Inflammatory macrophage treated with lipopolysaccharide for 1 hour (primary cell): ENCODE data around the gene LTBP1.

Source experiments
- DNase-seq, 2 donors: peaks; one replicate each; pipeline ENCODE4 v3.0.0-alpha.2; 2020 to 2022

Gene LTBP1

GRCh38 chr2:33121416-33121815 is 174.7 kb downstream of the LTBP1 start:
- no peak for DNase-seq

DNA sequence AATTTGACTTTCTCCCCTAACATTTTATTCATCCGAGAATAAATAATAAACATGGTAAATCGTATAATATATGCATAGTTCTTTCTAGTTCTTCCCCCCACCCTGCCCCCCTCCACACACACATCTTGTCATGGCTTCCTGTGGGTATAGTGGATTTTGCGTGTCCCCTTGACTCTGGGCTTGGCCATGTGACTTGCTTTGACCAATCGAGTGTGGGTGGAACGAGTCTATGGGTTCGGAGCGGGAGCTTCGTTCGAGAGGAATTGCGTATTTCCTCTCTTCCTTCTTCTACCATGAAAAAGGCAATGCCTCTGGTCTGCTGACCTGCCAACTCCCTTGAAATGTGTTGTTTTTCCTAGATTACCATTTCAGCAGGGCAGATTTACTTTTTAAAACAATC is 175.2 kb downstream of the LTBP1 start:
- DNase-seq: no peak

DNA sequence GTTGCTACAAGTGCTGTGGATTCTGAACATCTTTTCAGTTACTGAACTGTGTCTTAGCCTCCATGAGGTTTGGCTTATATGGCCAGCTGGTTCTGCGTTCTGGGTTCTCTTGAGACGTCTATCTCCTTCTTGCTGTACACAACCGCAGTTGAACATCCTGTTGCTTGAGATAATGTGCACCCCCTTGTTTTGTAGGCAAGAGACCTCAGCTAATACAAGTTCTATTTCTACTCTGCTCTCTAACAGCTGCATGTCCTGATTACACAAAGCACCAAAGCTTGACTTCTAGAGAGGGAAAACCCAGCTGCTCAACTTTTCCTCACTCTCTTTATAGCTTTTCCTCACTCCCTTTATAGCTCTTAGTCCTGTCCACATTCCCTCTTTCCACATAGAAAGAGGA is 176.0 kb downstream of the LTBP1 start:
- DNase-seq: no peak

DNA sequence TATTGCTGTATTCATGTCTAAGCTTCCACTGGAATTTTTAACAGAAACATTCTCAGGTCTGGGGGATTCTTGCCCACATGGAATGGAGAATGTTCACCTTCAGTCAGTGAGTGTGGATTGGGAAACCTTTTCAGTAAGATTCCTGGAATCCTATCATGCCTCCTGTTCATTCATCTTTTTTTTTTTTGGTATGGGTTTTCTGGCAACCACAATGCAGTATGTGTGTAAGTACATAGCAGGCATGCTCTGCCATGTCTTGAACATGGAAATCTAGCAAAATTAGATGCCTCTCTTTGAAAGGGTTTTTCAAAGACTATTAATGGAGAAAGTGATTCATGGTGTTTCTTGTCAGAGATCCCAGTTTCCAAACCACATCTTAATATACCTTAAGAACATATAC is 176.5 kb downstream of the LTBP1 start:
- no peak for DNase-seq

- no peak for DNase-seq
Measured at GRCh38 chr2:33126552-33126951, 179.8 kb downstream of the LTBP1 start.

DNA sequence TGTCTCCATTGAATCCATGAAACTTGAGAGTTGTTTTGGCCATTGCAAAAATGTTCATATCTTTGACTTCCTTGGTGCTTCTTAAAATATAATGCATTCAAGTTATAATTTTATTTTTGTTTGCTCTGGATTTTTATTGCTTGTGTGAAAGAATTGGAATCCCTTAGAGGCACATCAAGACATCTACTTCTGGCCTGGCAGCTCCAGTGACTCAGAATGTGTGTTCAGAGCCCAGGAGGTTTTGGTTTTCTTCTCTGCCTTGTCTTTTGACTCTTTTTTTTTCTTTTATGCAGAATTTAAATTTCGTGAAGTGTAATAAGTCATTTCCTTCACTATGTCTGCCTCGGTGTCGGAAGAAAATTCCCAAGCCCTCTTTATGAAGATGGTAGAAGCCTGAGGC is 180.2 kb downstream of the LTBP1 start:
- no peak for DNase-seq

GRCh38 chr2:33129263-33130053 is 182.7 kb downstream of the LTBP1 start:
- peak in 1 of 2 donors; percentile 9 for DNase-seq

- DNase-seq: no peak
Measured at GRCh38 chr2:33130054-33130447, 183.3 kb downstream of the LTBP1 start.

- DNase-seq: no peak
Measured at GRCh38 chr2:33130544-33130943, 183.8 kb downstream of the LTBP1 start.

DNA sequence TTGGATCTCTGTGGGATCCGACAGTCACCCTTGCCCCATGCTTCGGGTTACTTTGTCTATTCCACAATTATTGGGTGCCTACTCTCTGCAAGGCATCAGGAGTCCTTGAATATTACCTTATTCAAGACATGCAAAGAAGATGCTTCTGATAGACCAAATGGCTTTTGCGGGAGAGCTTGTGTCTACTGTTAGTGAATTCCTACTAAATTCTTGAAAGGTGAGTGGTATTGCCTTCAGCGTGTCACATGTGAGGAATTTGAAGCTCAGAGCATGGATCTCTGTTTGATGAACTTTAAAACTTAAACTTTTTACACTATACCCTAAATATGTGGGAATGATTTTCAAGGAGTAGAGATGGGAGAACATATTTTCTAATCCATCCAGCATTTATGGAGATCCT is 184.4 kb downstream of the LTBP1 start:
- DNase-seq: no peak

DNA sequence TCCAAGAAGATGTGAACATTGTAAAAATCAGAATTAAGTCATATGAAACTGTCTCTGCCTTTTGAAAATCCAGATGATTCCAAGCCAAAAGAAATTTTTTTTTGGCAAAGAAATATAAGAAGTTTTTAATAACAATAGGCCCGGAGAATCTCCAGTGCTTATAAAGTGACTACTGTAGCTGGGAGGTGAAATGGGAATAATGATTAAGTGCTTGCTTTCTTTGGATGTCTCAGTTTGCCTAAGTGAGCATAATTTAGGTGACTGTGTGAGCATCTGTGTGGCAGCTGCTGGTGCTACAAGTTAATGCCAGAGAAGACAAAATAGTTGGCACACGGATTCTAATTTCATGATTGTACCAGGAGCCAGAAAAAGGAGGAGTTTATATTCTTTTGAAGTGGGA is 185.0 kb downstream of the LTBP1 start:
- DNase-seq: no peak

GRCh38 chr2:33133454-33133952 is 186.8 kb downstream of the LTBP1 start:
- DNase-seq: no peak

DNA sequence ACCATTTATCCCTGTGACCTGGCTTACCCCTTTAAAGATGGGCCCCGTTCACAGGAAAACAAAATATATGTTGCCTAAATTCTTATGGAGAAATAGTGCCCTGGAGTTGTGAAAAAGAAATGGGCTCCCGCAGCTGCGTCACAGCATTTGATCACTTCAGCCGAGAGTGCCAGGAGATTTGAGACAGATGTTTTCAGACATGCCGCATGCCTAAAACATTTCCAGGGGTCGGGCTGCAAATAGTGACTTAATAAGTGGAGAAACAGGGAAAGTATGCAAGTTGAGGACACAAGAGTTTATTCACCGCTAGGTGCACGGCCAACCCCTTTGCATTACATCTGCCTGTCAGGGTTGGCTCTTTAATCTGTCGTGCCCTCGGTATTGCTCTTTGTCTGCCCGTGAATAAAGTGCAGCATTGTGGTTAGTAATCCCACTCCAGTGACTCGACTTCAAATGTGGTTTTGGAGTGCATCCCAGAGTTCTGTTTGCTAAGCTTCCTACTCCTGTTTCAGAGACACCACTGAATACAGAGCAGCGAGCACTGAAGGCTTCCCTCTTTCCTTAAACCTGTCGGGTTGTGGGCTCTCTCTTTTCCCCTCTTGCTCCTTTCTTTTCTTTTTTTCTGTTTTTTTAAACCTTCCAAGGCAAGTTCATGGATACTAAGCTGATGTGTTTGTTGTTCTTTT is 187.5 kb downstream of the LTBP1 start:
- no peak for DNase-seq

DNA sequence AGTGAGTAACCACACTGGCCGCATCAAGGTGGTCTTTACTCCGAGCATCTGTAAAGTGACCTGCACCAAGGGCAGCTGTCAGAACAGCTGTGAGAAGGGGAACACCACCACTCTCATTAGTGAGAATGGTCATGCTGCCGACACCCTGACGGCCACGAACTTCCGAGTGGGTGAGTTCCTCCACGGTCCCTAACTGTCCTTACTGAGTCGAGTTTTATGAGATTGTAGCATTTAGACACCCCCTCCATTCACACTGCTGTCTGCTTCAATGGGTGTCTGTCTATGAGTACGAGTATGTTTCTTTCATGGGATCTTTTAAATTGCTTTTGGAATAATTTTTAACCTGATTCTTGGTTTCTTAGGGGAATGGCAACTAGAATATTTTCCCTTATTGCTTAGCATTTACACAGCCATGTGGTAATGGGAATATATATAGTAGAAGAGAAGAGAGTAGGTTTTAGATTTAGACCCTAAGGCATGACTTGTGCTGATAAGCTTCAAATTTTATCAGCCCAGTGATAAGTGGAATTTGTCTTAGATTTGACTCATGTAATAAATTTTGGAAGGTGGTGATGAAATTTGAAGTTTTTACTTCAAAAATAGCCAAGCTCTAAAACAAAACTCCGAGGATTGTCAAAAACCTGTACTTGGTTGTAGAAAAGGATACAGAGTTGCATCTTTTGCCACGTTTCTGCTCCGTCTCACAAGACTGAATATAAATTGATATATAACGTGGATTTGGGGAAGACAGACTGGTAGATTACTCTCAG is 188.2 kb downstream of the LTBP1 start:
- no peak for DNase-seq

GRCh38 chr2:33135645-33136044 is 188.9 kb downstream of the LTBP1 start:
- DNase-seq: no peak

- DNase-seq: no peak
Measured at GRCh38 chr2:33136056-33136455, 189.3 kb downstream of the LTBP1 start.

DNA sequence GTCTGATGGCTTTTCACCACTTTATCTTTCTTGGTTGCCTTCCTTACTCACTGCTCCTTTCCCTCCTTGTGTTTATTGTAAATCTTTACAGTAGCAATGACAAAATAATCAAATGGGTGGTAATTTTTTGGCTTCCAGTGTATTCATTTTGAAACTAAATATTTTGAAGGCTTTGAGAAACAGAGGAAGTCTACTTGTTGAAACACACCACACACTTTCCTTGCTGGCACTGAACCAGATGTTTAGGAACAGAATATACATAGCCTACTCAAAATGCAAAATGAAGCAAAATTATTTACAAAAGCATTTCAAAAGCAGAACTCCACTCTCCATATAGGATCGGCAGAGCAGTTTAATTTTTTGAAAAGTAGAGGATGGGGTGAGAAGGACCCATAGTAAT is 189.8 kb downstream of the LTBP1 start:
- DNase-seq: peak in 1 of 2 donors; percentile 7

GRCh38 chr2:33137331-33137730 is 190.6 kb downstream of the LTBP1 start:
- no peak for DNase-seq

GRCh38 chr2:33139949-33140348 is 193.2 kb downstream of the LTBP1 start:
- DNase-seq: no peak

DNA sequence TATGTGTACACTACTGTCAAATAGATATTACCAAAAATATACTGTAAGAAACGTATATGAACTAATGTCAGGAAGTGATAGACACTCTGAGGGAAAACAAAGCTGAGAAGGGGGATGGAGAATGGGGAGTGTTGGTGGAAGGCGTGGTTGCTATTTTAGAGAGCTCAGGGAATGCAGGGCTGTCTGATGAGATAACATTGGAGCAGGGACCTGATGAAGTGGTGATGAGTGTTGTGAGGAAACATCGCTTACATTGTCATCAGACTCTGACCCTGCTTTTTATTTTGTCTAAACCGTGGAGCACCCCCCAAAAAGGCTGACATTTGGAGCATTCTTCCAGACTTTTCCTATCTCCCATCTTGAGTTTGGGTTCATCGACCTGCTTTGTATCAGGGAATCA is 194.7 kb downstream of the LTBP1 start:
- DNase-seq: no peak

- no peak for DNase-seq
Measured at GRCh38 chr2:33142810-33143209, 196.1 kb downstream of the LTBP1 start.

- DNase-seq: no peak
Measured at GRCh38 chr2:33144243-33144642, 197.5 kb downstream of the LTBP1 start.

DNA sequence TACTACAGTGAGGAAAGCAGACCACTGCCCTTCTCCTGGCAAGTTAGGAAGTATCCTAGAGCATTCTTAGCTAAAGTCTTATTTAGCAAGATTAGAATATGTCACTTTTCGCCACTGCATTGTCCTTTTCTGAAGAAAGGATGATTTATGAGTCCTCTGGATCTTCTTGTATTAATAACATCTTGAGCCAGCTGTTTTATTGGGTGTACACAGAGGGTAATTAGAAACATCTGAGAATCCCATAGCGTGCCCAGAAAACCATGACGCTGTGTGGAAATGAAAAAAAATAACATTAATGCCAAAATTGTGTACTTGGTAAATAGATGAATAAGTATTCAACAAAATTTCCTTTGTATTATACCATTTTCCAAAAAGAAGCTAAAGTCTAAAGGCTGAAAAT is 198.7 kb downstream of the LTBP1 start:
- no peak for DNase-seq

DNA sequence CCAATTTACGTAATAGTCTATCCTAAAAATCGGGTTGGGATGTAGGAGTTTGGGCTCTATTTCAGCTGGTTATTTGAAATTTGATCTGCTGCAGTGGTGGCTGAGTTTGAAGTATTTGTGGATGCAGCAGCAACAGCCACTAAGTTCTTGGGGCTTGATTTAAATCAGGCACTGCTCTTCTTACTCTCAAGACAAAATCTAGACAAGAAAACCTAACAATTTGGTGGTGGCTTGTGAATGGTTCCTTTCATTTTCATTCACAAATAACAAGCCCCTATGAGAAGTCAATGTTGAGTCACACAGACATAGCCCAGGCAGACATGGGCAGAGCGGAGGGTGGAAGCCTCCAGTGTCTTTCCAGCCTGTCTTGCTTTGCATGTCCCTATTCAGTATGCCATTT is 199.3 kb downstream of the LTBP1 start:
- no peak for DNase-seq
